Measurements from ENCODE around the gene ZFP36L1.

ZFP36L1 gene

DNA sequence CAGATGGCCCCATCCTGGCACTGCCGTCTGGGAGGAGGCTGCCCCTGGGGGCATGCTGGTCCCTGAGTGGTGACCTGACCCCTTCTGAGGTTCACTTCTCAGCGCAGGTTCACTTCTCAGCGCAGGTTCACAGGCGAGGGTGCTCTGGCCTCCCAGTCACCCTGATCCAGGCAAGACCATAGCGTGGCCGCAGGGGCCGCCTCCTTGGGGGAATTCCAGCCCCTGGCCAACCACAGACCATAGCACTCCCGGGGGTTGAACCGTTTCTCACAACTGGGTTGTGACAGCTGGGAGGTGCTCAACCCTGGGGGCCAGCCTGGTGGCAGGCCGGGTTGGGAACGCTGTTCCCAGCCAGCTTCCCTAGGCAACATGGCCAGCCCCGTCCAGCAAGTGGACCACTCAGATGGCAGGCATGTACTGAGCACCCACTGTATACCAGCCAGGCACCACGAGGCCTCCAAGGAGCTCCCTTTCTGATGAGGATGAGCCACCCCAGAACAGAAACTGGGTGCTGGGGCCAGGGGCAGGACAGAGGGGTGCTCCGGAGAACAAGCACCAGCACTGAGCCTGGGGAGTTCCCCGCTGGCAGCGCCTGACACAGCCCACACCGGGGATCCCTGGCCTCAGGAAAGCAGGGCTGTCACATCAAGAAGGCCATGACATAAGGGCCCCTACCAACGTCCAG, 28.3 kb upstream of the ZFP36L1 start:
- no peak for ATAC-seq
- TF ChIP-seq PPARA (CRISPR knock-in tag; IDR thresholded peaks at IDR 0.05; ENCODE audit: borderline replicate concordance) (no peak), CSDC2 (CRISPR knock-in tag; IDR thresholded peaks at IDR 0.05) (no peak), ARNTL (CRISPR knock-in tag; IDR thresholded peaks at IDR 0.05; ENCODE audit: borderline replicate concordance, low read depth) (no peak)
- TF ChIP-seq, protein P1, sequence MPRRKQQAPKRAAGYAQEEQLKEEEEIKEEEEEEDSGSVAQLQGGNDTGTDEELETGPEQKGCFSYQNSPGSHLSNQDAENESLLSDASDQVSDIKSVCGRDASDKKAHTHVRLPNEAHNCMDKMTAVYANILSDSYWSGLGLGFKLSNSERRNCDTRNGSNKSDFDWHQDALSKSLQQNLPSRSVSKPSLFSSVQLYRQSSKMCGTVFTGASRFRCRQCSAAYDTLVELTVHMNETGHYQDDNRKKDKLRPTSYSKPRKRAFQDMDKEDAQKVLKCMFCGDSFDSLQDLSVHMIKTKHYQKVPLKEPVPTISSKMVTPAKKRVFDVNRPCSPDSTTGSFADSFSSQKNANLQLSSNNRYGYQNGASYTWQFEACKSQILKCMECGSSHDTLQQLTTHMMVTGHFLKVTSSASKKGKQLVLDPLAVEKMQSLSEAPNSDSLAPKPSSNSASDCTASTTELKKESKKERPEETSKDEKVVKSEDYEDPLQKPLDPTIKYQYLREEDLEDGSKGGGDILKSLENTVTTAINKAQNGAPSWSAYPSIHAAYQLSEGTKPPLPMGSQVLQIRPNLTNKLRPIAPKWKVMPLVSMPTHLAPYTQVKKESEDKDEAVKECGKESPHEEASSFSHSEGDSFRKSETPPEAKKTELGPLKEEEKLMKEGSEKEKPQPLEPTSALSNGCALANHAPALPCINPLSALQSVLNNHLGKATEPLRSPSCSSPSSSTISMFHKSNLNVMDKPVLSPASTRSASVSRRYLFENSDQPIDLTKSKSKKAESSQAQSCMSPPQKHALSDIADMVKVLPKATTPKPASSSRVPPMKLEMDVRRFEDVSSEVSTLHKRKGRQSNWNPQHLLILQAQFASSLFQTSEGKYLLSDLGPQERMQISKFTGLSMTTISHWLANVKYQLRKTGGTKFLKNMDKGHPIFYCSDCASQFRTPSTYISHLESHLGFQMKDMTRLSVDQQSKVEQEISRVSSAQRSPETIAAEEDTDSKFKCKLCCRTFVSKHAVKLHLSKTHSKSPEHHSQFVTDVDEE (CRISPR knock-in tag; IDR thresholded peaks at IDR 0.05), result no peak
- TF ChIP-seq, protein P2, sequence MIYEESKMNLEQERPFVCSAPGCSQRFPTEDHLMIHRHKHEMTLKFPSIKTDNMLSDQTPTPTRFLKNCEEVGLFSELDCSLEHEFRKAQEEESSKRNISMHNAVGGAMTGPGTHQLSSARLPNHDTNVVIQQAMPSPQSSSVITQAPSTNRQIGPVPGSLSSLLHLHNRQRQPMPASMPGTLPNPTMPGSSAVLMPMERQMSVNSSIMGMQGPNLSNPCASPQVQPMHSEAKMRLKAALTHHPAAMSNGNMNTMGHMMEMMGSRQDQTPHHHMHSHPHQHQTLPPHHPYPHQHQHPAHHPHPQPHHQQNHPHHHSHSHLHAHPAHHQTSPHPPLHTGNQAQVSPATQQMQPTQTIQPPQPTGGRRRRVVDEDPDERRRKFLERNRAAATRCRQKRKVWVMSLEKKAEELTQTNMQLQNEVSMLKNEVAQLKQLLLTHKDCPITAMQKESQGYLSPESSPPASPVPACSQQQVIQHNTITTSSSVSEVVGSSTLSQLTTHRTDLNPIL (CRISPR knock-in tag; IDR thresholded peaks at IDR 0.05; ENCODE audit: low read depth), result no peak

DNA sequence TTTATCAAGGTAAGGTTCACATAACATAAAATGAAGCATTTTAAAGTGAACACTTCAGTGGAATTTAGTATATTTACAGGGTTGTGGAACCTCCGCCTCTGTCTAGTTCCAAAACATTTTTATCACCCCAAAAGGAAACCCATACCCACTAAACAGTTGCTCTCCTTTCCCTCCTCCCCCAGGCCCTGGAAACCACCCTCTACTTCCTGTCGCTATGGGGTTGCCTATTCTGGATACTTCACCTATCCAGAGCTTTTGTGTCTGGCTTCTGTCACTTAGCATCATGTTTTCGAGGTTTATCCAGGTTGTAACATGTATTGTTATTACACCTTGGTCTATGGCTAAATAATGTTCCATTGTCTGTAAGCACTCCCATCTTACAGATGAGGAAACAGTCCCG, 27.7 kb upstream of the ZFP36L1 start:
- no peak for ATAC-seq
- no peak for TF ChIP-seq ZNF70 (CRISPR knock-in tag; IDR thresholded peaks at IDR 0.05)
- TF ChIP-seq ZFP3 (CRISPR knock-in tag; IDR thresholded peaks at IDR 0.05), result no peak

DNA sequence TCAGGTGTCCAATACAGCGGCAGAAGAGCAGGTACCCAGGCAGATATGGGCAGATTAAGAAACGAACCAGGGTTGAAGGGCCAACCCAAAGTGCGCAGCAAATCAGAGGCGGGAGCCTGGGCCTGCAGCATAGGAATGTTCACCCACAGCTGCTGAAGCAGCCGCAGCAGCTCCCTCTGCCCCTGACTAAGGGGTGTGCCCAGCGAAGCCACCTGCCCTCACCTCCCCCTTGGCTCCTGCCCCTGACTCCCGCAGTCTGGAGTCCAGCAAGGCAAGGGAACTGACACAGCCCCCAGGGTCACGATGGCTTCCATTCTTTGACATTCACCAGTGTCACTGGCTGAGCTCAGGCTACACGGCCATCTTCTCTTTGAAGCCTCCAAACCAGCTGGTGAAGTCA, 27.3 kb upstream of the ZFP36L1 start:
- TF ChIP-seq TOX (CRISPR knock-in tag; IDR thresholded peaks at IDR 0.05; ENCODE audit: borderline replicate concordance) (no peak), ZNF8 (CRISPR knock-in tag; IDR thresholded peaks at IDR 0.05) (no peak)
- ATAC-seq, result no peak

DNA sequence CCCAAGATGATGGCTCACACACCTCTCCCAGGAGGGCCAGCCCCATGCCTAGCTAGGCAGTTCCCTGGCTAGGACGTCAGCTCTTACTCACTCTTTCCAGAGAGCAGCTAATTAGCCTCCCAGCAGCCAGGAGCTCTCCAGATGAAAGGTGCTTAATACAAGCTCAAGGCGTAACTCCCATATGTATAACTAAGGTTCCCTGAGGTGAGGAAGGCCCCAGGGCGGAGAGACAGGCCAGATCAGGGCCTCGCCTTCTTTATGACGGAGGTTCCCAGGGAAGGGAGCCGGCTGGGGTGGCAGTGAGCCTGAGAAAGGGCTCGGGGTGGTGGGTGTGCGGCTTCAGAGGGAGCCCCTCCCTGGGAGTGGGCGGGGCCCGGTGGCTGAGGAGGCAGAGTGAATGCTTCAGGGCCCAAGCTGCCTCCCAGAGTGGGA, 26.4 kb upstream of the ZFP36L1 start:
- TF ChIP-seq SNAI2 (CRISPR knock-in tag; IDR thresholded peaks at IDR 0.05) (no peak), ESRRG (CRISPR knock-in tag; IDR thresholded peaks at IDR 0.05) (no peak), ZNF70 (CRISPR knock-in tag; IDR thresholded peaks at IDR 0.05) (no peak), ZNF8 (CRISPR knock-in tag; IDR thresholded peaks at IDR 0.05) (no peak), RARB (CRISPR knock-in tag; IDR thresholded peaks at IDR 0.05) (no peak), ARNTL (CRISPR knock-in tag; IDR thresholded peaks at IDR 0.05; ENCODE audit: borderline replicate concordance, low read depth) (no peak), OSR1 (CRISPR knock-in tag; IDR thresholded peaks at IDR 0.05) (no peak), GLIS3 (CRISPR knock-in tag; IDR thresholded peaks at IDR 0.05) (no peak), BACH2 (CRISPR knock-in tag; IDR thresholded peaks at IDR 0.05; ENCODE audit: borderline replicate concordance) (no peak), TOX (CRISPR knock-in tag; IDR thresholded peaks at IDR 0.05; ENCODE audit: borderline replicate concordance) (no peak), PPARA (CRISPR knock-in tag; IDR thresholded peaks at IDR 0.05; ENCODE audit: borderline replicate concordance) (no peak), TCF4 (CRISPR knock-in tag; IDR thresholded peaks at IDR 0.05; ENCODE audit: borderline replicate concordance) (no peak), ZFP30 (CRISPR knock-in tag; IDR thresholded peaks at IDR 0.05) (no peak)
- TF ChIP-seq, protein P3, sequence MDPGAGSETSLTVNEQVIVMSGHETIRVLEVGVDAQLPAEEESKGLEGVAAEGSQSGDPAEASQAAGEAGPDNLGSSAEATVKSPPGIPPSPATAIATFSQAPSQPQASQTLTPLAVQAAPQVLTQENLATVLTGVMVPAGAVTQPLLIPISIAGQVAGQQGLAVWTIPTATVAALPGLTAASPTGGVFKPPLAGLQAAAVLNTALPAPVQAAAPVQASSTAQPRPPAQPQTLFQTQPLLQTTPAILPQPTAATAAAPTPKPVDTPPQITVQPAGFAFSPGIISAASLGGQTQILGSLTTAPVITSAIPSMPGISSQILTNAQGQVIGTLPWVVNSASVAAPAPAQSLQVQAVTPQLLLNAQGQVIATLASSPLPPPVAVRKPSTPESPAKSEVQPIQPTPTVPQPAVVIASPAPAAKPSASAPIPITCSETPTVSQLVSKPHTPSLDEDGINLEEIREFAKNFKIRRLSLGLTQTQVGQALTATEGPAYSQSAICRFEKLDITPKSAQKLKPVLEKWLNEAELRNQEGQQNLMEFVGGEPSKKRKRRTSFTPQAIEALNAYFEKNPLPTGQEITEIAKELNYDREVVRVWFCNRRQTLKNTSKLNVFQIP (CRISPR knock-in tag; IDR thresholded peaks at IDR 0.05; ENCODE audit: borderline replicate concordance, low read depth), result no peak
- TF ChIP-seq, protein P2 (CRISPR knock-in tag; IDR thresholded peaks at IDR 0.05; ENCODE audit: low read depth), result no peak
- no peak for ATAC-seq

DNA sequence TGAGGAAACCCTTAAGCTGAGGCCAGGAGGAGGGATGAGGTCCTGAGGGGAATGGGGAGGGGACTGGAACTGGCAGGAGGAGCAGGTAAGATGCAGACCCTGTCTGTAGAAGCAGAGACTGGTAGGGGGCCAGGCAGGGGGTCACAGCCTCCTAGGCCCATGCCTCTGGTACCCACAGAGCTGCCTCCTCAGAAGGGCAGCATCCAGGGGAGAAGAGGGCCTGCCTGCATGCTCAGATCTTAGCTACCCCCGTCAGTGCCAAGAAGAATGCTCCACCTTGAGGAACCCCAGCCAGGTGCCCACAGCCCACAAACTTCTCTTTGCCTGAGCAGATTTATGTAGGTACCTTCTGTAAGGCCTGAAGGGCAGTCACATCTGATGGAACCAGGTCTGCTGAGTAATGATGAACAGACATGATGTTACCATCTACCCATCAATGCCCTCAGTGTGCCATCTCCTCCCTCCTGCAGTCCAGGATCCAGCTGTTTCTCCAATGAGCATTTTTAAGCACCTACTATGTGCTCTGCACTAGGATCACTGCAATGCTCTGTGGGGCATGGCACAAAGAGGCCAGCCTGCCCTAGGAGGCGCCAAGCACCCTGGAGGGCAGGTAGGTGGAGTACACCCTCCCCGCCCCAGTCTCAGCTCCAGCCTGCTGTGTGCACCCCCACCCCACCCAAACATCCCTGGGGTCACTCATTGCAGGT, 24.8 kb upstream of the ZFP36L1 start:
- TF ChIP-seq ZC3H10 (CRISPR knock-in tag; IDR thresholded peaks at IDR 0.05), result no peak
- no peak for ATAC-seq

Data from SK-N-SH treated with all-trans-retinoic acid at 6 μM for 48 hours (cell line).